ENCODE results near the gene MAP2K7. TPM values are rescaled to one million over a fixed set of nuclear protein-coding genes. Genes with fewer than 3 reads are reported as not detected.
A peak's percentile ranks its signal among the peaks of the same experiment; 100 is the strongest.

MAP2K7 gene
- total RNA-seq, 2 experiments from 2014 or later: 36.8 to 37.0 TPM

- TF ChIP-seq, protein P1, sequence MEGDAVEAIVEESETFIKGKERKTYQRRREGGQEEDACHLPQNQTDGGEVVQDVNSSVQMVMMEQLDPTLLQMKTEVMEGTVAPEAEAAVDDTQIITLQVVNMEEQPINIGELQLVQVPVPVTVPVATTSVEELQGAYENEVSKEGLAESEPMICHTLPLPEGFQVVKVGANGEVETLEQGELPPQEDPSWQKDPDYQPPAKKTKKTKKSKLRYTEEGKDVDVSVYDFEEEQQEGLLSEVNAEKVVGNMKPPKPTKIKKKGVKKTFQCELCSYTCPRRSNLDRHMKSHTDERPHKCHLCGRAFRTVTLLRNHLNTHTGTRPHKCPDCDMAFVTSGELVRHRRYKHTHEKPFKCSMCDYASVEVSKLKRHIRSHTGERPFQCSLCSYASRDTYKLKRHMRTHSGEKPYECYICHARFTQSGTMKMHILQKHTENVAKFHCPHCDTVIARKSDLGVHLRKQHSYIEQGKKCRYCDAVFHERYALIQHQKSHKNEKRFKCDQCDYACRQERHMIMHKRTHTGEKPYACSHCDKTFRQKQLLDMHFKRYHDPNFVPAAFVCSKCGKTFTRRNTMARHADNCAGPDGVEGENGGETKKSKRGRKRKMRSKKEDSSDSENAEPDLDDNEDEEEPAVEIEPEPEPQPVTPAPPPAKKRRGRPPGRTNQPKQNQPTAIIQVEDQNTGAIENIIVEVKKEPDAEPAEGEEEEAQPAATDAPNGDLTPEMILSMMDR (IDR thresholded peaks at IDR 0.05): no peak
- H3K27ac Mint-ChIP-seq: no peak overlapping the region
- intact Hi-C loops (cut with micrococcal nuclease): no loop called here
- DNase-seq (no peak), ATAC-seq (no peak)
- H3K4me1 Mint-ChIP-seq (ENCODE audit: low read depth): peaks cover 32% of the 10 kb centered on the region
- H3K27me3 Mint-ChIP-seq: peaks cover 25% of the 10 kb centered on the region
- POLR2A ChIA-PET: interaction anchor here (1.7 kb wide), 1 partner anchor 70 kb away, joined by 6 read pairs; the partner anchor contains the start of gene TIMM44
- H3K36me3 Mint-ChIP-seq (ENCODE audit: low read depth): no peaks in the 10 kb centered on the region
- CTCF ChIA-PET: no interaction called here
- H3K4me3 Mint-ChIP-seq: peak overlapping the region; percentile 39
- no peaks in the 10 kb centered on the region for H3K9me3 Mint-ChIP-seq
Observed at GRCh38 chr19:7873304-7874075, 30.2 kb upstream of the MAP2K7 start.

DNA sequence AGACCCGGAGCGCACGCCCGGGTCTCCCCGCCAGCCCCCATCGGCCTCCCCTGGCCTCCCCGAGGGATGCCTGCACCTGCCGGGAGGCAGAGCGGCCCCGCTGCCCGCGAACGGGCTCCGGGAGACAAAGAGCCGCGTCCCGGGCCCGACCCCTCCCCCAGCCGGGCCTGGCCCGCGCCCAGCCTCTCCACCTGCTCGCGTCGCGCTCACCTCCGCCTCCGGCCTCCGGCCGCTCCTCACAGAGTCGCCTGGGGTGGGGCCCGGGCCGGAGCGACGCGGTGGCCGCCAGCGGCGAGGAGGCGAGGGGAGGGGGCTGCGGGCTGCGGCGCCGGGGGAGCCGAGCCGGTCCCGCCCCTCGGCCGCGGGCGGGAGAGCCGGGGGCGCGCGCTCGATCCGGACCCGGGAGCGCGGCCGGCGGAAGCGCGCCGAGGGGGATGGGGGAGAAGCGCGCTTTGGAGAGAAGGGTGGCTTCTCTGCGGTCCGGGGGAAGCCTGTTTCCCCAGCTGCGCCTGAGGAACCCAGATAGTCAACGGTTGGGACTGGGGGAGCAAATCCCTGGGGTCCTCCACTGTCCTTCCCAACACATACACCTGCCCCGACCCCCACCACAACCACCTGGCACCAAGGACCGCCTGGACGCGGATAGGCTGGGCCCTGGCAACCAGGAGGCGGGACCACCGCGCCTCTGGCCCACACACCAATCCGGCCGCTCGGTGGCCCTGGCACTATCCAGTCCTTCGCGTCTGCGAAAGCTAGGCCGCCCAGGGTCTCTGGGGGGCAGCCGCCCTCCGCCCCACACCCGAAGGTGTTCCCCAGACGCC is 29.4 kb upstream of the MAP2K7 start, which contains the start of gene PRR36:
Gene PRR36, minus strand, starts transcription at position 315 of the 821 bp plus-strand sequence. CDS start 701 bp downstream, outside the sequence.
- TF ChIP-seq, protein P1 (IDR thresholded peaks at IDR 0.05): no peak
- intact Hi-C loops (cut with micrococcal nuclease): no loop called here
- Mint-ChIP-seq H3K9me3 (no peaks in the 10 kb centered on the region), H3K27me3 (peaks cover 25% of the 10 kb centered on the region), H3K36me3 (ENCODE audit: low read depth) (no peaks in the 10 kb centered on the region), H3K4me1 (ENCODE audit: low read depth) (peaks cover 28% of the 10 kb centered on the region), H3K4me3 (peak within 1 kb of the TSS; percentile 50), H3K27ac (no peak within 1 kb of the TSS)
- ChIA-PET CTCF (no interaction called here), POLR2A (interaction anchor here (1.0 kb wide), 1 partner anchor 10 kb away, joined by 3 read pairs; no protein-coding TSS in a partner anchor)
- DNase-seq (peak; percentile 39), ATAC-seq (no peak)

GRCh38 chr19:7874897-7875273 is 28.8 kb upstream of the MAP2K7 start:
- DNase-seq (no peak), ATAC-seq (no peak)
- peaks cover 28% of the 10 kb centered on the region for H3K4me1 Mint-ChIP-seq (ENCODE audit: low read depth)
- POLR2A ChIA-PET: interaction anchor here (1.0 kb wide), 1 partner anchor 10 kb away, joined by 3 read pairs; no protein-coding TSS in a partner anchor
- CTCF ChIA-PET: no interaction called here
- TF ChIP-seq, protein P1 (IDR thresholded peaks at IDR 0.05): no peak
- H3K27ac Mint-ChIP-seq: no peak overlapping the region
- H3K9me3 Mint-ChIP-seq: no peaks in the 10 kb centered on the region
- intact Hi-C loops (cut with micrococcal nuclease): no loop called here
- H3K4me3 Mint-ChIP-seq: peak overlapping the region; percentile 50
- no peaks in the 10 kb centered on the region for H3K36me3 Mint-ChIP-seq (ENCODE audit: low read depth)
- H3K27me3 Mint-ChIP-seq: peaks cover 25% of the 10 kb centered on the region

DNA sequence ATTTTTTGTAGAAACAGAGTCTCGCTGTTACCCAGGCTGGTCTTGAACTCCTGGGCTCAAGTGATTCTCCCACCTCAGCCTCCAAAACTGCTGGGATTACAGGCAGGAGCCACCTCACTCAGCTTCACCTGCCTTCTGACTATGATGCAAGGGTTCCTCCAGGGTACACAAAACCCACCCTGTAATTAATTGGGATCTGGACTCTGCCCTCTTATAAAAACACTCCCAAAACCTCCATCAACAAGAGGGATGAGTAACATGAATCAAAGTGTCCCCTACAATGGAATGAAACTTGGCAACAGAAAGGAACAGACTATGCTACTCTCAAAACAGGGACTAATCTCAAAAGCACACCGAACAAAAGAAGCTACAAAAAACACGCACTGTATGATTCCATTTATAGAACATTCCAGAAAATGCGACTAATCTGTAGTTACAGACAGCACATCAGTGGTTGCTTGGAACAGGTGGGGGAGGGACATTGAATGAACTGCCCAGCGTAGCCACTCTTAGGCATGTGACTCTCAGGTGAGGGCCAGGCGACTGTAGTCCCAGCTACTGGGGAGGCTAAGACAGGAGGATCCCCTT is 26.3 kb upstream of the MAP2K7 start:
- Mint-ChIP-seq H3K36me3 (ENCODE audit: low read depth) (no peaks in the 10 kb centered on the region), H3K27me3 (peaks cover 13% of the 10 kb centered on the region), H3K4me3 (no peak overlapping the region), H3K4me1 (ENCODE audit: low read depth) (peaks cover 9% of the 10 kb centered on the region), H3K27ac (no peak overlapping the region), H3K9me3 (no peaks in the 10 kb centered on the region)
- ChIA-PET POLR2A (interaction anchor here (1.0 to 1.2 kb wide), 2 partner anchors 11 to 24 kb away, joined by 3 read pairs; partner anchors contain the start of gene LRRC8E), CTCF (interaction anchor here (1.1 to 1.7 kb wide), 2 partner anchors 27 to 196 kb away, joined by 3 to 4 read pairs; partner anchors contain the start of genes MAP2K7 and TRAPPC5)
- intact Hi-C loops (cut with micrococcal nuclease): no loop called here
- no peak for ATAC-seq
- TF ChIP-seq, protein P1 (IDR thresholded peaks at IDR 0.05): no peak
- no peak for DNase-seq
